Activated CD4-positive, alpha-beta T cell treated with anti-CD3 and anti-CD28 coated beads, Interleukin-10, Interleukin-2, amounts not matched to agents 100 ng/mL and 50 ng/mL, durations not matched to agents 16 hours and 8 hours (primary cell): ENCODE data around the gene NF1.
A peak's percentile ranks its signal among the peaks of the same experiment; 100 is the strongest.

Experiments
- DNase-seq: peaks from one replicate; pipeline ENCODE4 v3.0.0-alpha.2; 2020

Gene NF1

GRCh38 chr17:31388770-31389656 lies 294.2 kb downstream of the NF1 start:
- peak; percentile 45 for DNase-seq

- DNase-seq: no peak
These were observed 295.0 kb downstream of the NF1 start for GRCh38 chr17:31389657-31390381.

DNA sequence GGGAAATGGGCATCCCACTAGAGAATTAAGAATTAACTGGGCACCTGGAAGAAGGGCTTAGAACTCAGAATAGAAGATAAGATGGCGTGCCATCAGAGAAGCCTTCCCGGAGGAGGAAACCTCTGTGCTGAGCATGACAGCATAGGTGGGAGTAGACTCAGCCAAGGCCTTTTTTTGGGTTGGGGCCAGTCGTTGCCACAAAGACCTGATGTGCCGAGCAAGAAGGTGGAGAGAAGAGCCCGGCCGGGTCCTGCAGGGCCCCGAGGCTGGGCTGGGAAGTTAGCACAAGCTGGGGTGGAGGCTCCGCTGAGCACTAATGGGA lies 295.6 kb downstream of the NF1 start:
- no peak for DNase-seq

DNA sequence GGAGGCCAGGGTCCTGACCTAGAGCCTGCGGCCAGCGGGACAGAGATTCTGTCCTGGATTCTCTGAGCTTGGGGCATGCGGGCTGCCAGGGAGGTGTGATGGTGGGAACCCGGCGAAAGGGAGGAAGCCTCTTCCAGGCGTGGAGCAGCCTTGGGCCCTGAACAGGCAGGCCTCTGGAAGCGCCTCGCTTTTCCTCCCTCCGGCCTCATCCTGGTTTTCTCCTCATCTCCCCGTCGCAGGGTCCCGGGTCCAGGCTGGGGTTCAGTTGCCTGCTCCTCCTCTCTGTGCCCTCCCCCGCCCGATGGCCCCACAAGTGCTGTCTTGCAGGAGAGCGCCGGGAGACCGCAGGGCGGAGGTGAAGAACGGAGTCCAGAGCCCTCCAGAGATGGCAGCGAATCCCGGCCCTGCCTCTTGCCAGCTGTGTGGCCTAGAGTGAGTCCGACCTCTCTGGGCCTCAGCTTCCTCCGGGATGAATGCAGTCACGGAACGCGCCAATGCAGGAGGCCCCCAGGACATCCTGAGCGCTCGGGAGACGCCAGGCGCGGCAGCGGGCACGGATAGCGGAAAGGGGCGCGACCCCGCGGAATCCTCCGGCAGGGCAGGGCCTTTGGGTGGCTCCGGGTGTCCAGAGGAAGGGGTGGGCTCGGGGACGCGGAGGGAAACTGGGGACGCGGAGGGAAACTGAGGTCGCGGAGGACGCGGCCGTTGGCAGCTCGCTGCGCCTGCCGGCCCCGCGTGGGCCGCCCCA lies 296.1 kb downstream of the NF1 start:
- DNase-seq: no peak

GRCh38 chr17:31391496-31391949 lies 296.7 kb downstream of the NF1 start, which contains the start of gene RAB11FIP4:
TSS of gene RAB11FIP4 (plus strand) at chr17:31391675. CDS start at chr17:31391853, 178 bp downstream.
- peak; percentile 15 for DNase-seq

DNA sequence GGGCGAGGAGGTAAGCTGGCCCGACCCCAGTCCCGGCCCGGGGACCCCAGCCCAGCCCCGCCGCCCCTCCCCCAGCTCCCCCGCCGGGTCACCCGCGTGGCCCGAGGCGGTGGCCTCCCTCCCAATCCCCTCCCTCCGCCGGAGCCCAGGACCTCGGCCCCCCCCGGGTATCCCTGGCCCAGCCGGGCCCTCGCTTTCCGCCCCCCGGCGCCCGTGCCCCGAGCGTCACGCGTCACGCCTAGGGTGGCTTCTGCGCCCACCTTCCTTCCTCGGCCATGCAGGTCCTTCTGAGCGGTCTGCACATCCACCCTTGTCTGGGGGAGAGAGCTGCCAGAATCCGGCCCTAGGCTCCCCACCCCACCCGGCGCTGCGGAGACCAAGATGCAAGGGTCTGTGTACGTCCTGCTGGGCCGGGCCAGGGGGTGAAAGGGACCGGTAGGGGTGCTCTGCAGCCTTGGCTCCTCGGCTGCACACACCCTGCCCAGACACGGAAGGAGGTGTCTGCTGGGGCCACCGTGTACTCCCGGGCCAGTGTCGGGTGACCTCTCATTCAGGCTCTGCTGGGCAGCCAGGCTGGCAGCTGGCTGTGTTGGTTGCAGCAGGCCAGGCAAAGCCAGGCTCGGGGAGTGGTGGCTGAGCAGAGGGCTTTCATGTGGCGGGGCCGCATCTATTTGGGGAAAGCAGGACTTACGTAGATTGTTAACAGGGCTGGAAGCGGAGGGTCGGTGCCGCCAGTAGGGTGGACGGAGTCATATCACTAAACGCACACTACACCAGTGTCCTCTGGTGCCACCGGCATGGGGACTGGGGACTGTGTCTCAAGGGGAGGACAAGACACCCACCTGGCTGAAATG lies 297.5 kb downstream of the NF1 start:
- DNase-seq: no peak

DNA sequence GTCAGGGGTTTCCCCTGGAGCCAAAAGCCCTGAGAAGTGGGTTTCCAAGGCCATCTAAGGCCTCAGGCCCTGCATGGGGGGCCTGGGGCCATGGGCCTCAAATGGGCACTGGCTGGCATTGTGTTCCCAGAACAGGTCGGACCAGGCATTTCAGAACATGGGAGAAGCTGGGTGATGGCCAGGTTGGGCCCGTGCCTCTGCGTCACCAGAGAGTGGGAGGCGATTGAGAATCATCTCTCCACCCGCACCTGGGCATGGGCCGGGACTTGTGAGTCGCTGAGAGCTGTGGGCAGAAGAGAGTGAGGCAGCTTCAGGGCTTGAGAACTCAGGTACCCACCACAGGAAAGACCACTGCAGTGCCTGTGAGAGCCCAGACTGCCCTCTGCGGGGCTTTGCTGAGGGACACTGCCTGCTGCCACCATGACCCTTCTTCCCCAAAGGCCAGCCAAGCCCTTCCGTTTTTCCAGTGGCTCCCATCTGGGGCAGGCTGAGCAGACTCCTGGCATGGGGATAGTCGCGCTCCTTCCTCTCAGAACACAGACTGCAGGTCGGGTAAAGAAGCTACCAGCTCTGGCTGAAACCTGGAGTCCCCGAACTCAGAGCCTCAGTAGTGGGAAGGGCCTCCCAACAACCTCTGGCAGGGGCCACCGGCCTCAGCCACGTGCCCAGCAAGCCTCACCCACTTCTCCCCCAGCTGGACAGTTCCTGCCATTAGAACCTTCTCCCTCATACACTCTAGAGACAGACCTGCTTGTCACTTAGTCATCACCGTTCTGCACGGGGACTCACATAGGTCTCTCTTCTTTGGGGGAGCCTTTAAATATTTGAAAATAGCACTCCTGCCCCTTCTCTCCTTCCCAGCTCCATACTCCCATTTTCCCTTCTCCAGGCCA lies 298.3 kb downstream of the NF1 start:
- no peak for DNase-seq

- no peak for DNase-seq
These were observed 299.0 kb downstream of the NF1 start for GRCh38 chr17:31393749-31394146.

- peak; percentile 31 for DNase-seq
These were observed 299.8 kb downstream of the NF1 start for GRCh38 chr17:31394544-31394943.

- no peak for DNase-seq
These were observed 302.6 kb downstream of the NF1 start for GRCh38 chr17:31397256-31397939.

DNA sequence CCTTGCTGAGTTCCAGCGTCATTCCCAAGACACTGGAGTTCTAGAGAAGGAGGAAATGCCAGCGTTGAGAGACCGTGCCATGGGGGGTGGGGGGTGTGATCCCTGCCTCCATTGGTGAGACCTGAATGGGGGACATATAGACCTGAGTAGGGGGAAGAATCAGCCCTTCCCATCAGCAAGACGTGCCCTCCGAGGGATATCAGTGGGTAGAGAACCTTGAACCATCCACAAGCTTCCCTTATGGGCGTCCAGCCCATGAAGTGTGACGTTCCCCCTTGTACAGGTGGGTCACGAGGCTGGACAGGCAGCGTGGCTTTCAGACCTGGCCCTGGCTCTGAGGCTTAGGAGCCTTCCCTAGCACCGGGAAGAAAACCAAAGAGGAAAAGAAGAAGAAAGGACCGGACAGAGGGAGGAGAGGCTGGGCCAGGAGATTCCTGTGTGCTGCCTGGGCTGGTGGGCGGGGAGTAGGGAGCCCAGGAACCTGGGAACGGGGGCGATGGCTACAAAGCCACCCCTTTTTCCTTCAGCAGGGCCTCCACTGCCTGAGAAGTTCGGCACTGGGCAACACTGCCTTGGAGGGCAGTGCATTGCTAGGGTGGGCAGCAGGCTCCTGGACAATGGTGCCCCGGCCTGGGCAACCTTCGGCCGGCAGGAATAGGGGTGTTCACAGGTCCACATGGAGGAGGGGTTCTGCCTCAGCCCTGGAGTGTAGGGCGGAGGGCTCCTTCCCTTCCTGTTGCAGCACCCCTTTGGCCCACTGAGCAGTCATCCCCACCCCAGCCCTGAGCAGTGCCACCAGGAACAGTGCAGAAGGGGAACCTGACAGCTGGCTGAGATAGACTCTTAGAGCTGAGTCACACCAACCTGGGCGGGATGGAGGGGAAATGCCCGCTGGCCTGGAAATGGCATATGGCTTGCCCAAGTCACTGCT lies 303.9 kb downstream of the NF1 start:
- DNase-seq: no peak

- no peak for DNase-seq
These were observed 305.7 kb downstream of the NF1 start for GRCh38 chr17:31400481-31400950.

DNA sequence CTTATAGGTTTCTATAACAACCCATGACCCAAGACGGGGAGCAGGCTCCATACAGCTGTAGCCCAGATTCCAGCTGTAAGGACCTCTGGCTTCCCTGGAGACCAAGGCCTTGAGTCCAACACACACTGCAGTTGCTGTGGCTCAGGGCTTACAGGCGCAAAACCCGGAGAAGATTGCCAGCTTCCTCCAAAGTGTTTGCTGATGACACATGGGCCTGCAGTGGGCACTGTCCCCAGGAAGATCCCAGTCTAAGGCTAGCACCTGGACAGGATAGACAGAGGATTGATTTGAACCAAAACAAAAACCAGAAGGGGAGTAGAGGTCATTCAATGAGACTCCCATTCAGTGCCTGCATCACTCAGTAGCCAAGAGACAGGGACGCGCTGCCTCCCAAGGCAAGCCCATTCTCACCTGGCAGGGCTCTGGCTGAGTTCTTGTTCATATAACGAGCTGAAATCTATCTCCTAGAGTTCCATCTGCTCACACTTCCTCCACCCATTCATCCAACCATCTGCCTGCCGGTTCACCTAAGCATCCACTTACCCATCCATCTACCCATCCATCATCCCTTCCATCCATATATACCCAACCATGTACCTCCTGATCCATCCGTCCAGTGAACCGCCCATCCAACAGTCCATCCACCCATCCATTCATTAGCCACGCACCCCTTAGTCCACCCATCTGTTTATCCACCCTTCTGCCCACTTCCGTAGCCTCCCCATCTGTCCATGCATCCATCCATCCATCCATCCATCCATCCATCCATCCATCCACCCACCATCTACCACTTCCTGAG lies 306.9 kb downstream of the NF1 start:
- DNase-seq: no peak

GRCh38 chr17:31404028-31404949 lies 309.5 kb downstream of the NF1 start:
- DNase-seq: peak; percentile 27

GRCh38 chr17:31405890-31406371 lies 311.2 kb downstream of the NF1 start:
- no peak for DNase-seq

DNA sequence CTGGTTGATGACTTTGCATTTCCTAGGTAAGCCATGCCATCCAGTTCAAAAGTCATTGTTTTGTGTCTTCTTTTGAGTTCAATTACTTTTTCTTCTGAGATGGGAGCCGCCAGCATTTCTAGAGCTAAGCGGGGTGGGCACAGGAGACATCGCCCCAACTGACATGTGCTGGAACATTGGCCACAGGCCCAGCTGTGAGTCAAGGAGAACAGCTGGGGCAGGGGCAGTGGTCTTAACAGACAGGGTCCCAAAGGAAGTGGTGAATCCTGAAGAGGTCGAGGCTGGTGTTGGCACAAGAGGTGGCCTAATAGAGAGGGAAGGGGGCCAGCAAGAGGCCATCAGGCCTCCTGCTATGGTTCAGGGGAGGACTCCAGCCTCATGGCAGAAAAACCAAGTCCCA lies 313.8 kb downstream of the NF1 start:
- no peak for DNase-seq

DNA sequence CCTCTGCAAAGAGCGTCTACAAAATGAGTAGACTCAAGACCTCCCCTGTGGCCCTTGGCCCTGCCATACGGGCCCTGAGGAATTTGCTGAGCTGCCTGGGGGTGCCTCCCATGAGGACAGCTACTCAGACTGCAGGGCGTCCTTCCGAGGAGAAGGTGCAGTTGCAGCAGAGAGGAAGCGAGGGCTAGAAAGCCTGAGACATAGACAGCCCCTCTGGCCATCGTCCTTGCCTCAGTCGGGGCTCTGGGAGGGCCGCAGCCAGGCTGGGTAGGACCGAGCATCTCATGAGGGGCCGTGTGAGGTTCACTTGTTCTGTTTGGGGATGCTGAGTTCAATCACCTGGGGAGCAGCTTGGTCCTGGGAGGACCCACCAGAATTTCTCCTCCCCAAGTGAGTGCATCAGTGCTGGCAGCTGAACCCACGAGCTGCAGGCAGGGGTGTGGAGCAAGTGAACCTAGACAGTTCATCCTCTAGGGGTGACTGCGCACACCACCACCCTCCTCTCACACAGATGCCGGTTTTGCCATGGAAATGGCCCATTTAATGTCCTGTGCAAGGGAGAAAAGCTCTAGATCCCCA lies 317.0 kb downstream of the NF1 start:
- no peak for DNase-seq
